ENCODE measurements around the gene RAF1. TPM values are rescaled to one million over a fixed set of nuclear protein-coding genes. Genes with fewer than 3 reads are reported as not detected.

The RAF1 gene
- total and polyA plus RNA-seq, 9 of the 15 experiments (the other 6 are each of a cell fraction or from before 2014, with no cell fraction given) = 28.0 to 183 (median 85.6) TPM

- no peak for TF ChIP-seq CEBPB (tag; IDR thresholded peaks at IDR 0.05)
- TF ChIP-seq RBM34 (IDR thresholded peaks at IDR 0.05; ENCODE audit: borderline replicate concordance, insufficient read depth, low read length) = no peak
- TF ChIP-seq STAG1 (CRISPR knock-in tag; IDR thresholded peaks at IDR 0.05; ENCODE audit: borderline replicate concordance) = no peak; the same call in 1 of the 2 replicates
- TF ChIP-seq DNMT1 (IDR thresholded peaks at IDR 0.05) = no peak
- TF ChIP-seq CHD2 (IDR thresholded peaks at IDR 0.05; ENCODE audit: low read depth, low read length) = peak; percentile 47; the same call in 1 of the 2 replicates
- no peak for TF ChIP-seq NR0B1 (IDR thresholded peaks at IDR 0.05; ENCODE audit: partially characterized antibody)
- no peak for TF ChIP-seq E2F8 (IDR thresholded peaks at IDR 0.05; ENCODE audit: low read depth, partially characterized antibody)
- no peak for TF ChIP-seq FOXJ3 (CRISPR knock-in tag; IDR thresholded peaks at IDR 0.05)
- peak; percentile 54; the same call in 1 of the 2 replicates for TF ChIP-seq HIVEP1 (CRISPR knock-in tag; IDR thresholded peaks at IDR 0.05)
- TF ChIP-seq ZNF507 (tag; conservative IDR thresholded peaks at IDR 0.05) = no peak
- TF ChIP-seq ZNF41 (CRISPR knock-in tag; conservative IDR thresholded peaks at IDR 0.05) = no peak
- peak; percentile 96 for TF ChIP-seq FUS (optimal IDR thresholded peaks at IDR 0.05; ENCODE audit: low read depth, low read length)
- peak; percentile 89 for TF ChIP-seq NEUROD1 (IDR thresholded peaks at IDR 0.05; ENCODE audit: borderline replicate concordance, low read depth, low read length, partially characterized antibody)
- TF ChIP-seq TCF3 (CRISPR knock-in tag; IDR thresholded peaks at IDR 0.05) = 0 out of 2 replicates have a peak, but pooled peaks have one; percentile 29
- no peak for TF ChIP-seq SMAD2 (IDR thresholded peaks at IDR 0.05; ENCODE audit: low read depth, low read length)
- TF ChIP-seq PTBP1 (IDR thresholded peaks at IDR 0.05; ENCODE audit: low read depth, low read length) = 0 out of 2 replicates have a peak, but pooled peaks have one; percentile 26
- no peak for TF ChIP-seq ZNF311 (CRISPR knock-in tag; IDR thresholded peaks at IDR 0.05)
- TF ChIP-seq CHCHD3 (CRISPR knock-in tag; IDR thresholded peaks at IDR 0.05) = no peak; the same call in 1 of the 2 replicates
- peak; percentile 53; the same call in 1 of the 2 replicates for TF ChIP-seq ZNF384 (IDR thresholded peaks at IDR 0.05; ENCODE audit: low read depth, low read length)
- no peak for TF ChIP-seq TCF7L2 (IDR thresholded peaks at IDR 0.05; ENCODE audit: low read depth, low read length)
- TF ChIP-seq, protein P1, sequence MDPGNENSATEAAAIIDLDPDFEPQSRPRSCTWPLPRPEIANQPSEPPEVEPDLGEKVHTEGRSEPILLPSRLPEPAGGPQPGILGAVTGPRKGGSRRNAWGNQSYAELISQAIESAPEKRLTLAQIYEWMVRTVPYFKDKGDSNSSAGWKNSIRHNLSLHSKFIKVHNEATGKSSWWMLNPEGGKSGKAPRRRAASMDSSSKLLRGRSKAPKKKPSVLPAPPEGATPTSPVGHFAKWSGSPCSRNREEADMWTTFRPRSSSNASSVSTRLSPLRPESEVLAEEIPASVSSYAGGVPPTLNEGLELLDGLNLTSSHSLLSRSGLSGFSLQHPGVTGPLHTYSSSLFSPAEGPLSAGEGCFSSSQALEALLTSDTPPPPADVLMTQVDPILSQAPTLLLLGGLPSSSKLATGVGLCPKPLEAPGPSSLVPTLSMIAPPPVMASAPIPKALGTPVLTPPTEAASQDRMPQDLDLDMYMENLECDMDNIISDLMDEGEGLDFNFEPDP (CRISPR knock-in tag; IDR thresholded peaks at IDR 0.05) = no peak; the same call in 1 of the 2 replicates
- peak; percentile 99 for TF ChIP-seq ZFX (CRISPR knock-in tag; IDR thresholded peaks at IDR 0.05)
- peak; percentile 78 for TF ChIP-seq BCOR (IDR thresholded peaks at IDR 0.05)
- TF ChIP-seq TFAM (CRISPR knock-in tag; conservative IDR thresholded peaks at IDR 0.05) = no peak
These were observed 107.0 kb downstream of the RAF1 start, which contains the start of gene MKRN2 (continued) for GRCh38 chr3:12556690-12557472.

Data from K562 (cell line).